Prostate gland (tissue), 2 donors: ENCODE results near the gene SLC24A3.

Experiments used
- CTCF ChIP-seq, 4 experiments: fragments of 200-600 bp in 2 of 4; fragments of 450-650 bp in 2 of 4; sonication (generic) in 2 of 4; IDR thresholded peaks; 1 replicate in 3 of 4; 2 replicates in 1 of 4; pipeline ENCODE4 v1.5.1; 2016 to 2019; ENCODE audit warnings: antibody characterized with exemption in 4 of 4, mild to moderate bottlenecking in 2 of 4, moderate library complexity in 2 of 4
- POLR2A ChIP-seq: fragments of 450-650 bp; IDR thresholded peaks from one replicate; pipeline ENCODE4 v1.6.1; 2016; ENCODE audit warnings: antibody characterized with exemption, mild to moderate bottlenecking

- TF ChIP-seq POLR2A, result no peak
- no peak for TF ChIP-seq CTCF (IDR thresholded peaks at IDR 0.05)
These were observed 275.0 kb downstream of the SLC24A3 start for GRCh38 chr20:19487420-19487819.
